Lung (tissue), 12 donors: ENCODE measurements around the gene DCDC2. TPM values are rescaled to one million over a fixed set of nuclear protein-coding genes. Genes with fewer than 3 reads are reported as not detected.

Experiments
- ATAC-seq: fragments of 200-7000 bp; cut with Tn5 transposase; one replicate; pipeline ENCODE4 v1.9.1; 2020; ENCODE audit warnings: moderate number of reproducible peaks; ENCODE audit not compliant: insufficient read depth, low FRiP score
- DNase-seq, 3 donors: peaks; one replicate each; pipeline ENCODE4 v3.0.0-alpha.2; 2013 to 2017
- H3K27ac ChIP-seq, 2 donors: one replicate each; pipeline ENCODE4 v1.5.1; 2013; ENCODE audit warnings: mild to moderate bottlenecking in 2 of 2, moderate library complexity in 2 of 2, control low read depth in 1 of 2, inconsistent platforms in 1 of 2, low read depth in 1 of 2, low read length in 1 of 2
- H3K27me3 ChIP-seq, 3 donors: one replicate each; pipeline ENCODE4 v1.5.1; 2013; ENCODE audit warnings: low read length in 2 of 3; ENCODE audit not compliant: control insufficient read depth in 3 of 3, insufficient read depth in 3 of 3
- H3K36me3 ChIP-seq, 4 donors: one replicate each; pipeline ENCODE4 v1.5.1; 2013; ENCODE audit warnings: low read length in 4 of 4, mild to moderate bottlenecking in 1 of 4, moderate library complexity in 1 of 4; ENCODE audit not compliant: control insufficient read depth in 4 of 4, insufficient read depth in 4 of 4
- H3K4me1 ChIP-seq, 5 donors: one replicate each; pipeline ENCODE4 v1.5.1; 2013; ENCODE audit warnings: low read length in 5 of 5, mild to moderate bottlenecking in 2 of 5, moderate library complexity in 1 of 5; ENCODE audit not compliant: control insufficient read depth in 5 of 5, insufficient read depth in 5 of 5
- H3K4me3 ChIP-seq: one replicate; pipeline ENCODE4 v1.5.1; 2013; ENCODE audit warnings: mild to moderate bottlenecking, control low read depth, moderate library complexity
- H3K9ac ChIP-seq, 2 donors: one replicate each; pipeline ENCODE4 v1.5.1; 2013; ENCODE audit warnings: low read length in 2 of 2, control low read depth in 1 of 2; ENCODE audit not compliant: insufficient read depth in 1 of 2
- H3K9me3 ChIP-seq, 4 donors: one replicate each; pipeline ENCODE4 v1.5.1; 2013; ENCODE audit warnings: low read length in 3 of 4, mild to moderate bottlenecking in 1 of 4, moderate library complexity in 1 of 4; ENCODE audit not compliant: control insufficient read depth in 4 of 4, insufficient read depth in 3 of 4
- WGBS, 2 donors: extraction: QIAGEN DNeasy Blood & Tissue Kit; methylation state at CpG; one replicate each; pipeline ENCODE4 v1.1.7; 2013; 5-methylcytosine and 5-hydroxymethylcytosine counted together
- polyA plus RNA-seq, 2 donors: library from polyadenylated mRNA; stranded (reverse); fragments of 200-250 nt; gene quantifications; one replicate each; pipeline ENCODE4 v1.2.1, GENCODE V29; 2013
- total RNA-seq, 2 donors: library from RNA; depleted of rRNA in 1 of 2; stranded (reverse); fragments of >200 nt in 1 of 2; gene quantifications; one replicate each; pipeline ENCODE4 v1.2.1, GENCODE V29; 2014 to 2021
- TF ChIP-seq, protein P1 (sequence below): IDR thresholded peaks from 2 replicates; pipeline ENCODE4 v1.5.1; 2012; ENCODE audit warnings: mild to moderate bottlenecking; ENCODE audit errors: control extremely low read depth, extremely low read depth
- donor health status: control.
- donor health status: control.
- donor health status: Bipolar disorder and iron deficiency.
- donor health status: healthy.
- donor health status: DM: yes; HTN: yes; CAD: no.

DCDC2 gene
- total and polyA plus RNA-seq, 4 donors, result 2.3 to 14.2 (median 6.2) TPM

DNA sequence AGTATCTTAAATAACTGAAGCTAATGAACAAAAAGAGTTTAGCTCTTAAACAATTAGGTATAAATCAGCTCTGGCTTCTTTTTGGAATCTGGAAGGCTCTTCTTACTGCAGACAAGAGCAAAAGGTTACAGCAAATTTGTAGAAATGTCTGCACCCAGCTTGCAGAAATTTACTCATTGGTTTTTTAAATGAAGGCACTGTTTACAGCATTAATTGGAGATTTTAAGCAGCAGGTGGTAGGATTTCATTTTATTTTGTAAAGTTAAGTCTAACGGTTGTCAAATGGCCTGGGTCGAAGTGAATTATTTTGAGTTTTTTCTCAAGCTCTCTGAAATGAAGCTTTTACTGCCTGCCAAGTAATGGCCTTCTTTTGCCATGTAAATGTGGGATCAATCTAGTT lies 129.7 kb downstream of the DCDC2 start:
- TF ChIP-seq, protein P1, sequence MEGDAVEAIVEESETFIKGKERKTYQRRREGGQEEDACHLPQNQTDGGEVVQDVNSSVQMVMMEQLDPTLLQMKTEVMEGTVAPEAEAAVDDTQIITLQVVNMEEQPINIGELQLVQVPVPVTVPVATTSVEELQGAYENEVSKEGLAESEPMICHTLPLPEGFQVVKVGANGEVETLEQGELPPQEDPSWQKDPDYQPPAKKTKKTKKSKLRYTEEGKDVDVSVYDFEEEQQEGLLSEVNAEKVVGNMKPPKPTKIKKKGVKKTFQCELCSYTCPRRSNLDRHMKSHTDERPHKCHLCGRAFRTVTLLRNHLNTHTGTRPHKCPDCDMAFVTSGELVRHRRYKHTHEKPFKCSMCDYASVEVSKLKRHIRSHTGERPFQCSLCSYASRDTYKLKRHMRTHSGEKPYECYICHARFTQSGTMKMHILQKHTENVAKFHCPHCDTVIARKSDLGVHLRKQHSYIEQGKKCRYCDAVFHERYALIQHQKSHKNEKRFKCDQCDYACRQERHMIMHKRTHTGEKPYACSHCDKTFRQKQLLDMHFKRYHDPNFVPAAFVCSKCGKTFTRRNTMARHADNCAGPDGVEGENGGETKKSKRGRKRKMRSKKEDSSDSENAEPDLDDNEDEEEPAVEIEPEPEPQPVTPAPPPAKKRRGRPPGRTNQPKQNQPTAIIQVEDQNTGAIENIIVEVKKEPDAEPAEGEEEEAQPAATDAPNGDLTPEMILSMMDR, result no peak
- ATAC-seq (no peak), DNase-seq (no peak)
- H3K9me3 ChIP-seq, result no peaks in the 10 kb centered on the region
- no peak overlapping the region for H3K27ac ChIP-seq
- H3K9ac ChIP-seq, result no peak overlapping the region
- H3K4me1 ChIP-seq, result peaks cover 0 to 15% (median 8%) of the 10 kb centered on the region in 5 donors
- H3K36me3 ChIP-seq, result no peaks in the 10 kb centered on the region
- WGBS, 2 donors, result 61 to 86% methylated on average over 2 of the region's 2 CpGs
- no peak overlapping the region for H3K4me3 ChIP-seq
- peaks cover 0 to 4% (median 3%) of the 10 kb centered on the region in 3 donors for H3K27me3 ChIP-seq

DNA sequence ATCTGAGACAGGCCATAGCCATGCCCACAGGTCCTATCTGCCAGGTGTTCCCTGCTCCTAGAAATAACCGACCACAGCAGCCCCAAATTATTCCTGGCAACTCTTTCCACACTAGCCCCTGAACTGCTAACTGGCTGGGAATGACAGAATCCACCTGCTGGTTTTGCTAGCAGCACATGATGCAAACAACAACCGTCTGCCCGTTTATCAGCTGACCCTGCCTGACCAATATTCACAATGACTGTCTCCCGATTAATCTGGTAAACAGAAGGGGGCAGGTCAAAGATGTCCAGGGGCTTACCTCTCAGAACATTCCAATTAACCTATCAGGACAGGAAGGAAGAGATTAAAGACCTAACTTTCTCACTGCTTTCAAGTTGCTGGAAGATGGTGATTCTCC lies 130.3 kb downstream of the DCDC2 start:
- ATAC-seq (no peak), DNase-seq (peak; percentile 54 to 89 (median 76))
- peaks cover 0 to 4% (median 3%) of the 10 kb centered on the region in 3 donors for H3K27me3 ChIP-seq
- H3K4me1 ChIP-seq, result peaks cover 0 to 15% (median 8%) of the 10 kb centered on the region in 5 donors
- no peaks in the 10 kb centered on the region for H3K36me3 ChIP-seq
- no peaks in the 10 kb centered on the region for H3K9me3 ChIP-seq
- no peak overlapping the region for H3K9ac ChIP-seq
- H3K4me3 ChIP-seq, result no peak overlapping the region
- H3K27ac ChIP-seq, result no peak overlapping the region
- TF ChIP-seq, protein P1, result no peak
- 52 to 65% methylated on average over 4 of the region's 4 CpGs for WGBS, 2 donors

DNA sequence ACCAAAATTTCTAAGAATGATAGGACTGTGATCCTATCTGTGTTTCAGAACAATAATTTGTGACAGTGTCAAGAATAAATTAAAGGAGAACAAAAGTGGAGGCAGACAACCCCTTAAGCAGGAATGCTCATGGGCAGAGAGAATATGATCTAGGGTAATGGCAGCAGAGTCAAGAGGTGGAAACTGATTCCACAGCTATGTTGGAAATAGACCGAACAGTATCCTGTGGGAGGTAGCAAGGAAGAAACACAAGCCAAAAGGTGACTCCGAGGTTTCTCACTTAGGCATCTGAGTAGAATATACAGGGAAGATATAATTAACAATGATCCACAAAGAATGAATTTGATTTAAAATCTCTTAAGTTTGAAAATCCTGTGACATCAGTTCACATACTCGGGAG lies 131.3 kb downstream of the DCDC2 start:
- ATAC-seq (no peak), DNase-seq (no peak)
- Histone ChIP-seq H3K9ac (no peak overlapping the region), H3K27me3 (peaks cover 0 to 4% (median 3%) of the 10 kb centered on the region in 3 donors), H3K36me3 (no peaks in the 10 kb centered on the region), H3K4me1 (peaks cover 0 to 15% (median 8%) of the 10 kb centered on the region in 5 donors), H3K27ac (no peak overlapping the region), H3K9me3 (no peaks in the 10 kb centered on the region), H3K4me3 (no peak overlapping the region)
- WGBS, 2 donors, result 69 to 81% methylated on average over 3 of the region's 3 CpGs
- TF ChIP-seq, protein P1, result no peak

DNA sequence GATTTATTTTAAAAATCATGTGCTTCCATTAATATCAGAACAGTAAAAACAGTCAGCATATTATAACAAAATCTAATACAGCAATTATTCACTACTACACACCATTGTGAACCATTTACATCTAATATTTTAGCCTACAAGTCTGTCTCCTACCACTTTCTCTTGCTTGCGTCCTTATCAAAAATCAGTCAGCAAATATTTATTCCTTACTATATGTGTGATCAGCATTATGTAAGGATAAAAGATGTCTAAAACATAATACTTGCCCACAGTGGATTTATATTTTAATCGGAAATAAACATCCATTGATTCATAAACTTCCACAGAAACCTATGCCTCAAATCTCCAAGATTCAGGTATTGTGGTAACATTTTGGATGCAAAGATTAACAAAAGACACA lies 132.0 kb downstream of the DCDC2 start:
- H3K27me3 ChIP-seq, result peaks cover 0 to 4% (median 3%) of the 10 kb centered on the region in 3 donors
- WGBS, 2 donors, result 94 to 95% methylated on average over 2 of the region's 2 CpGs
- no peak overlapping the region for H3K27ac ChIP-seq
- H3K9ac ChIP-seq, result no peak overlapping the region
- H3K4me3 ChIP-seq, result no peak overlapping the region
- no peaks in the 10 kb centered on the region for H3K36me3 ChIP-seq
- TF ChIP-seq, protein P1, result no peak
- H3K9me3 ChIP-seq, result no peaks in the 10 kb centered on the region
- H3K4me1 ChIP-seq, result peaks cover 0 to 15% (median 8%) of the 10 kb centered on the region in 5 donors
- no peak for DNase-seq
- no peak for ATAC-seq
